Activated CD8-positive, alpha-beta T cell treated with anti-CD3 and anti-CD28 coated beads for 36 hours (primary cell): ENCODE data around the gene ZIC2. TPM values are rescaled to one million over a fixed set of nuclear protein-coding genes. Genes with fewer than 3 reads are reported as not detected.

Experiments used
- ATAC-seq: fragments of 200-7000 bp; cut with Tn5 transposase; one replicate; pipeline ENCODE4 v1.10.0; 2021; ENCODE audit warnings: mild to moderate bottlenecking, moderate library complexity
- CTCF ChIA-PET: fragments of 350-600 bp; sonication (Branson Sonifier 250); formaldehyde crosslinking; loops from one replicate; lab custom pipeline; 2021; ENCODE audit warnings: antibody characterized with exemption; lab: Charles Lee
- POLR2A ChIA-PET: fragments of 350-600 bp; sonication (Branson Sonifier 250); formaldehyde crosslinking; loops from one replicate; lab custom pipeline; 2021; ENCODE audit warnings: antibody characterized with exemption; lab: Charles Lee
- DNase-seq: peaks from one replicate; pipeline ENCODE4 v3.0.0-alpha.2; 2020
- H3K27ac Mint-ChIP-seq: one replicate; pipeline ENCODE4 v1.8.0; 2021; ENCODE audit warnings: mild to moderate bottlenecking, mixed read lengths
- H3K27me3 Mint-ChIP-seq: one replicate; pipeline ENCODE4 v1.8.0; 2021; ENCODE audit warnings: mixed read lengths
- H3K36me3 Mint-ChIP-seq: one replicate; pipeline ENCODE4 v1.8.0; 2021; ENCODE audit warnings: low read depth, mixed read lengths
- H3K4me1 Mint-ChIP-seq: one replicate; pipeline ENCODE4 v1.8.0; 2021; ENCODE audit warnings: low read depth, mixed read lengths
- H3K4me3 Mint-ChIP-seq: one replicate; pipeline ENCODE4 v1.8.0; 2021; ENCODE audit warnings: mild to moderate bottlenecking, moderate library complexity, mixed read lengths
- H3K9me3 Mint-ChIP-seq: one replicate; pipeline ENCODE4 v1.8.0; 2021; ENCODE audit warnings: mixed read lengths
- CTCF ChIP-seq: fragments of 200-600 bp; IDR thresholded peaks from one replicate; pipeline ENCODE4 v1.8.0; 2022; ENCODE audit warnings: antibody characterized with exemption, mild to moderate bottlenecking
- intact Hi-C: fragments of 100-400 bp; cut with micrococcal nuclease; formaldehyde crosslinking; loops from one replicate; pipeline ENCODE4 v1.10.0; 2022
- total RNA-seq, 2 experiments: library from RNA; stranded (reverse); gene quantifications; one replicate each; pipeline ENCODE4 v1.2.3, GENCODE V29; 2021

The ZIC2 gene
- total RNA-seq, 2 experiments from 2014 or later = not detected

GRCh38 chr13:99982731-99983498, 1.3 kb downstream of the ZIC2 start:
- POLR2A ChIA-PET = interaction anchor here (1.3 to 1.7 kb wide), 2 partner anchors 9 to 327 kb away, joined by 3 to 5 read pairs; no protein-coding TSS in a partner anchor
- Mint-ChIP-seq H3K36me3 (peaks cover 8% of the 10 kb centered on the region), H3K9me3 (no peaks in the 10 kb centered on the region), H3K27me3 (peaks cover 63% of the 10 kb centered on the region), H3K27ac (no peak overlapping the region), H3K4me1 (peaks cover 24% of the 10 kb centered on the region), H3K4me3 (peak overlapping the region; percentile 37)
- ATAC-seq (no peak), DNase-seq (no peak)
- no peak for TF ChIP-seq CTCF
- intact Hi-C loops = no loop called here
- CTCF ChIA-PET = interaction anchor here (1.1 to 1.5 kb wide), 3 partner anchors 11 to 532 kb away, joined by 3 to 4 read pairs (median 4); no protein-coding TSS in a partner anchor

- no peak for TF ChIP-seq CTCF
- H3K9me3 Mint-ChIP-seq = no peaks in the 10 kb centered on the region
- peak overlapping the region; percentile 16 for H3K4me3 Mint-ChIP-seq
- H3K27me3 Mint-ChIP-seq = peaks cover 61% of the 10 kb centered on the region
- peaks cover 8% of the 10 kb centered on the region for H3K36me3 Mint-ChIP-seq
- peaks cover 21% of the 10 kb centered on the region for H3K4me1 Mint-ChIP-seq
- intact Hi-C loops = no loop called here
- ATAC-seq (no peak), DNase-seq (no peak)
- POLR2A ChIA-PET = interaction anchor here (1.3 to 1.8 kb wide), 3 partner anchors 10 to 328 kb away, joined by 3 to 5 read pairs (median 3); no protein-coding TSS in a partner anchor
- CTCF ChIA-PET = interaction anchor here (0.7 to 1.5 kb wide), 2 partner anchors 10 to 327 kb away, joined by 3 to 4 read pairs; no protein-coding TSS in a partner anchor
- H3K27ac Mint-ChIP-seq = no peak overlapping the region
These were observed 2.2 kb downstream of the ZIC2 start for GRCh38 chr13:99983499-99984401.

GRCh38 chr13:99984461-99985240, 3.1 kb downstream of the ZIC2 start:
- ChIA-PET POLR2A (interaction anchor here (1.3 to 1.8 kb wide), 4 partner anchors 11 to 329 kb away, joined by 3 to 5 read pairs (median 4); no protein-coding TSS in a partner anchor), CTCF (no interaction called here)
- Mint-ChIP-seq H3K27ac (no peak overlapping the region), H3K36me3 (peaks cover 8% of the 10 kb centered on the region), H3K9me3 (no peaks in the 10 kb centered on the region), H3K27me3 (peaks cover 66% of the 10 kb centered on the region), H3K4me3 (peak overlapping the region; percentile 16), H3K4me1 (peaks cover 24% of the 10 kb centered on the region)
- no peak for TF ChIP-seq CTCF
- intact Hi-C loops = no loop called here
- DNase-seq (no peak), ATAC-seq (no peak)

- DNase-seq (no peak), ATAC-seq (no peak)
- ChIA-PET CTCF (no interaction called here), POLR2A (interaction anchor here (1.3 to 1.8 kb wide), 2 partner anchors 11 to 31 kb away, joined by 3 to 4 read pairs; no protein-coding TSS in a partner anchor)
- H3K27me3 Mint-ChIP-seq = peaks cover 70% of the 10 kb centered on the region
- peaks cover 30% of the 10 kb centered on the region for H3K4me1 Mint-ChIP-seq
- peaks cover 11% of the 10 kb centered on the region for H3K36me3 Mint-ChIP-seq
- H3K4me3 Mint-ChIP-seq = no peak overlapping the region
- no peak for TF ChIP-seq CTCF
- no peak overlapping the region for H3K27ac Mint-ChIP-seq
- H3K9me3 Mint-ChIP-seq = no peaks in the 10 kb centered on the region
- intact Hi-C loops = no loop called here
These were observed 3.8 kb downstream of the ZIC2 start for GRCh38 chr13:99985241-99985874.
